Psoas muscle (tissue), 8 donors: ENCODE results near the gene PELI2. TPM values are rescaled to one million over a fixed set of nuclear protein-coding genes. Genes with fewer than 3 reads are reported as not detected.

Experiments
- ATAC-seq, 4 donors: fragments of 200-7000 bp; cut with Tn5 transposase; one replicate each; pipeline ENCODE4 v1.9.1; 2020; ENCODE audit warnings: moderate library complexity in 3 of 4, mild to moderate bottlenecking in 2 of 4
- DNase-seq, 2 donors: peaks; one replicate each; pipeline ENCODE4 v3.0.0-alpha.2; 2020
- H3K27ac ChIP-seq: fragments of 200-600 bp; one replicate; pipeline ENCODE4 v1.8.0; 2022
- H3K27me3 ChIP-seq, 3 donors: fragments of 200-600 bp in 1 of 3; one replicate each; pipeline versions ENCODE4 v1.6.1 to v1.8.0; 2013 to 2022; ENCODE audit warnings: low read length in 2 of 3, mild to moderate bottlenecking in 2 of 3, moderate library complexity in 1 of 3; ENCODE audit not compliant: insufficient read depth in 3 of 3
- H3K36me3 ChIP-seq, 2 donors: fragments of 200-600 bp in 1 of 2; one replicate each; pipeline versions ENCODE4 v1.6.1 to v1.8.0; 2013 to 2022; ENCODE audit warnings: low read depth in 1 of 2, mild to moderate bottlenecking in 1 of 2, moderate library complexity in 1 of 2; ENCODE audit not compliant: insufficient read depth in 1 of 2
- H3K4me1 ChIP-seq: fragments of 200-600 bp; one replicate; pipeline ENCODE4 v1.8.0; 2022
- H3K4me3 ChIP-seq: fragments of 200-600 bp; one replicate; pipeline ENCODE4 v1.8.0; 2022; ENCODE audit warnings: mild to moderate bottlenecking
- H3K9me3 ChIP-seq: fragments of 200-600 bp; one replicate; pipeline ENCODE4 v1.8.0; 2022
- WGBS, 3 donors: extraction: QIAGEN DNeasy Blood & Tissue Kit; methylation state at CpG; one replicate each; pipeline versions ENCODE4 v1.1.6 to v1.1.7; 2013; 5-methylcytosine and 5-hydroxymethylcytosine counted together
- intact Hi-C, 2 donors: fragments of 100-400 bp; cut with DNase I; formaldehyde crosslinking; loops; one replicate each; pipeline versions ENCODE4 v1.11.0 to v1.14.2; 2022
- polyA plus RNA-seq, 3 donors: library from polyadenylated mRNA; stranded (reverse); fragments of 200-250 nt; gene quantifications; one replicate each; pipeline ENCODE4 v1.2.3, GENCODE V29; 2013
- total RNA-seq, 4 donors: library from RNA; stranded (reverse); fragmentation: NEBNext Ultra II Directional in 2 of 4; extraction: Animal tissue kit (Norgen Biotek cat#: 25700) in 2 of 4; gene quantifications; one replicate each; pipeline versions ENCODE4 v1.2.1 to v1.2.4, GENCODE V29; 2021 to 2023
- TF ChIP-seq, protein P1 (sequence below): fragments of 200-600 bp; IDR thresholded peaks from one replicate; pipeline ENCODE4 v1.8.0; 2022; ENCODE audit warnings: antibody characterized with exemption
- donor health status: healthy with polysubstance abuse.
- donor health status: DM: no; HTN: no; CAD: no; lungs with moderate emphysema.
- donor health status: Bipolar disorder and iron deficiency.
- donor health status: healthy.
- donor health status: DM: yes; HTN: yes; CAD: no.
- donor health status: DM: no; HTN: no; CAD: no.
- donor health status: DM: no; HTN: no; CAD: no.
- donor health status: DM: yes; HTN: yes; CAD: no.

PELI2 gene
- total and polyA plus RNA-seq, 7 donors = 0.44 to 2.9 (median 1.9) TPM

DNA sequence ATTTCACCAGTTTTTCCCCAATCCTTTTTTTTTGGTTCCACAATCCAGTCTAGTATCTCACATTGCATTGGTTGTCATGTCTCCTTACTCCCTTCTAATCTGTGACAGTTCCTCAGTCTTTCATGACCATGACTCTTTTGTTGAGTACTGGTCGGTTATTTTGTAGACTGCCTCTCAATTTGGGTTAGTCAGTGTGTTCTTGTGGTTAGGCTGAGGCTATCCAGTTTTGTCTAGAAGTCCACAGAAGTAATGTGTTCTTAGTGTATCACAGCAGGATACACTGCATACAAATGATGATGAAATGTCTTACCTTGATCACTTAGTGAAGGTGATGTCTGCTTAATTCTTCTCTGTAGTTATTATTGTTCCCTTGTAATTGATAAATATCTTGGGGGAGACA is 24.8 kb downstream of the PELI2 start:
- 90 to 97% (median 95%) methylated on average over 1 of the region's 1 CpG for WGBS, 3 donors
- Histone ChIP-seq H3K27me3 (no peaks in the 10 kb centered on the region), H3K36me3 (no peaks in the 10 kb centered on the region), H3K27ac (no peak overlapping the region), H3K4me1 (no peaks in the 10 kb centered on the region), H3K4me3 (no peak overlapping the region), H3K9me3 (no peaks in the 10 kb centered on the region)
- ATAC-seq = no peak
- TF ChIP-seq, protein P1, sequence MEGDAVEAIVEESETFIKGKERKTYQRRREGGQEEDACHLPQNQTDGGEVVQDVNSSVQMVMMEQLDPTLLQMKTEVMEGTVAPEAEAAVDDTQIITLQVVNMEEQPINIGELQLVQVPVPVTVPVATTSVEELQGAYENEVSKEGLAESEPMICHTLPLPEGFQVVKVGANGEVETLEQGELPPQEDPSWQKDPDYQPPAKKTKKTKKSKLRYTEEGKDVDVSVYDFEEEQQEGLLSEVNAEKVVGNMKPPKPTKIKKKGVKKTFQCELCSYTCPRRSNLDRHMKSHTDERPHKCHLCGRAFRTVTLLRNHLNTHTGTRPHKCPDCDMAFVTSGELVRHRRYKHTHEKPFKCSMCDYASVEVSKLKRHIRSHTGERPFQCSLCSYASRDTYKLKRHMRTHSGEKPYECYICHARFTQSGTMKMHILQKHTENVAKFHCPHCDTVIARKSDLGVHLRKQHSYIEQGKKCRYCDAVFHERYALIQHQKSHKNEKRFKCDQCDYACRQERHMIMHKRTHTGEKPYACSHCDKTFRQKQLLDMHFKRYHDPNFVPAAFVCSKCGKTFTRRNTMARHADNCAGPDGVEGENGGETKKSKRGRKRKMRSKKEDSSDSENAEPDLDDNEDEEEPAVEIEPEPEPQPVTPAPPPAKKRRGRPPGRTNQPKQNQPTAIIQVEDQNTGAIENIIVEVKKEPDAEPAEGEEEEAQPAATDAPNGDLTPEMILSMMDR = no peak
- intact Hi-C loops = no loop called here
- DNase-seq = no peak

DNA sequence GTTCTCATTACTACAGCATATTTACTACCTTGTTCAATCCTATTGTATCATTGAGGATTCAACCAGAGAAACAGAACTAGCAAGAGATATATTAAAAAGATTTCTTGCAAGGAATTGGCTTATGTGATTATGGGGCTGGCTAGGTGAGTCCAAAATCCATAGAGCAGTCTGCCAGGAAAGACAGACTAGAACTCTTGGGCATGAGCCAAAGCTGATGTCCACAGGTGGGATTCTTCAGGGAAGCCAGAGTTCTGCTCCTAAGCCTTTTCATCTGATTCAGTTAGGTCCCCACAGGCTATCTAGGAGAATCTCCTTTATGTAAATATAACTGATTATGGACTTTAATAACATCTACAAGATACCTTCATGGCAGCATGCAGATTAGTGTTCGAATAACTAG is 26.0 kb downstream of the PELI2 start:
- Histone ChIP-seq H3K9me3 (no peaks in the 10 kb centered on the region), H3K4me3 (no peak overlapping the region), H3K4me1 (no peaks in the 10 kb centered on the region), H3K27ac (no peak overlapping the region), H3K27me3 (no peaks in the 10 kb centered on the region), H3K36me3 (no peaks in the 10 kb centered on the region)
- intact Hi-C loops = no loop called here
- TF ChIP-seq, protein P1 = no peak
- no peak for ATAC-seq
- no peak for DNase-seq
- WGBS, 3 donors = 90 to 97% (median 94%) methylated on average over 1 of the region's 1 CpG

- H3K27me3 ChIP-seq = no peaks in the 10 kb centered on the region
- H3K27ac ChIP-seq = no peak overlapping the region
- H3K4me3 ChIP-seq = no peak overlapping the region
- no peaks in the 10 kb centered on the region for H3K4me1 ChIP-seq
- TF ChIP-seq, protein P1 = no peak
- H3K9me3 ChIP-seq = no peaks in the 10 kb centered on the region
- intact Hi-C loops = no loop called here
- DNase-seq = no peak
- no peak for ATAC-seq
- H3K36me3 ChIP-seq = no peaks in the 10 kb centered on the region
- WGBS, 3 donors = 67 to 76% (median 73%) methylated on average over 5 of the region's 5 CpGs
These were observed 27.1 kb downstream of the PELI2 start for GRCh38 chr14:56145181-56145769.

GRCh38 chr14:56145965-56146364 is 27.8 kb downstream of the PELI2 start:
- TF ChIP-seq, protein P1 = no peak
- Histone ChIP-seq H3K4me1 (no peaks in the 10 kb centered on the region), H3K36me3 (no peaks in the 10 kb centered on the region), H3K27me3 (no peaks in the 10 kb centered on the region), H3K4me3 (no peak overlapping the region), H3K27ac (no peak overlapping the region), H3K9me3 (no peaks in the 10 kb centered on the region)
- DNase-seq (no peak), ATAC-seq (no peak)
- intact Hi-C loops = no loop called here
- WGBS, 3 donors = 92 to 95% (median 95%) methylated on average over 3 of the region's 3 CpGs

GRCh38 chr14:56147449-56147848 is 29.2 kb downstream of the PELI2 start:
- H3K9me3 ChIP-seq = no peaks in the 10 kb centered on the region
- no peak for DNase-seq
- no peaks in the 10 kb centered on the region for H3K27me3 ChIP-seq
- ATAC-seq = no peak
- intact Hi-C loops = no loop called here
- H3K4me3 ChIP-seq = no peak overlapping the region
- H3K4me1 ChIP-seq = no peaks in the 10 kb centered on the region
- H3K27ac ChIP-seq = no peak overlapping the region
- no peaks in the 10 kb centered on the region for H3K36me3 ChIP-seq
- TF ChIP-seq, protein P1 = no peak
- WGBS, 3 donors = 68 to 74% (median 71%) methylated on average over 1 of the region's 1 CpG
